ENCODE data around the gene SEZ6L.
"Not testable (repeated sequence)": the region's sequence is repeated elsewhere in the genome, so short reads cannot be mapped to it uniquely, and the experiment has no call there.

Gene SEZ6L

GRCh38 chr22:26401726-26402125 is 232.5 kb downstream of the SEZ6L start:
- Histone ChIP-seq H3K4me1 (ENCODE audit: control insufficient read depth, insufficient read depth, low read length, poor library complexity, severe bottlenecking) (no peaks in the 10 kb centered on the region), H3K9me3 (ENCODE audit: control insufficient read depth, low read length) (peaks cover 5% of the 10 kb centered on the region), H3K27ac (ENCODE audit: low read depth, low read length, severe bottlenecking) (no peak overlapping the region), H3K36me3 (ENCODE audit: control insufficient read depth, insufficient read depth, low read length) (no peaks in the 10 kb centered on the region), H3K4me3 (ENCODE audit: extremely low read depth, insufficient read depth, low read length, poor library complexity, severe bottlenecking) (no peak overlapping the region)
- 84 to 95% methylated on average over 4 to 5 of the region's 5 CpGs for WGBS, 2 experiments (ENCODE audit: insufficient coverage in 2 of 2)

GRCh38 chr22:26404851-26405421 is 235.7 kb downstream of the SEZ6L start:
- no peaks in the 10 kb centered on the region for H3K4me1 ChIP-seq (ENCODE audit: control insufficient read depth, insufficient read depth, low read length, poor library complexity, severe bottlenecking)
- peaks cover 5% of the 10 kb centered on the region for H3K9me3 ChIP-seq (ENCODE audit: control insufficient read depth, low read length)
- no peak overlapping the region for H3K27ac ChIP-seq (ENCODE audit: low read depth, low read length, severe bottlenecking)
- no peak overlapping the region for H3K4me3 ChIP-seq (ENCODE audit: extremely low read depth, insufficient read depth, low read length, poor library complexity, severe bottlenecking)
- WGBS, 2 experiments (ENCODE audit: insufficient coverage in 2 of 2): 40 to 48% methylated on average over 4 to 6 of the region's 6 CpGs
- no peaks in the 10 kb centered on the region for H3K36me3 ChIP-seq (ENCODE audit: control insufficient read depth, insufficient read depth, low read length)

- Histone ChIP-seq H3K9me3 (ENCODE audit: control insufficient read depth, low read length) (peaks cover 5% of the 10 kb centered on the region), H3K27ac (ENCODE audit: low read depth, low read length, severe bottlenecking) (no peak overlapping the region), H3K4me3 (ENCODE audit: extremely low read depth, insufficient read depth, low read length, poor library complexity, severe bottlenecking) (no peak overlapping the region), H3K4me1 (ENCODE audit: control insufficient read depth, insufficient read depth, low read length, poor library complexity, severe bottlenecking) (no peaks in the 10 kb centered on the region), H3K36me3 (ENCODE audit: control insufficient read depth, insufficient read depth, low read length) (no peaks in the 10 kb centered on the region)
- WGBS, 2 experiments (ENCODE audit: insufficient coverage in 2 of 2): 89 to 94% methylated on average over 2 to 4 of the region's 4 CpGs
Measured at GRCh38 chr22:26406118-26406517, 236.9 kb downstream of the SEZ6L start.

- not testable (repeated sequence) for H3K27ac ChIP-seq (ENCODE audit: low read depth, low read length, severe bottlenecking); H3K4me1 ChIP-seq (ENCODE audit: control insufficient read depth, insufficient read depth, low read length, poor library complexity, severe bottlenecking); H3K9me3 ChIP-seq (ENCODE audit: control insufficient read depth, low read length); H3K36me3 ChIP-seq (ENCODE audit: control insufficient read depth, insufficient read depth, low read length); H3K4me3 ChIP-seq (ENCODE audit: extremely low read depth, insufficient read depth, low read length, poor library complexity, severe bottlenecking)
- WGBS, 2 experiments (ENCODE audit: insufficient coverage in 2 of 2): 88 to 100% methylated on average over 5 to 6 of the region's 7 CpGs
Measured at GRCh38 chr22:26408562-26409220, 239.4 kb downstream of the SEZ6L start.

- Histone ChIP-seq H3K9me3 (ENCODE audit: control insufficient read depth, low read length) (peaks cover 5% of the 10 kb centered on the region), H3K4me3 (ENCODE audit: extremely low read depth, insufficient read depth, low read length, poor library complexity, severe bottlenecking) (no peak overlapping the region), H3K27ac (ENCODE audit: low read depth, low read length, severe bottlenecking) (no peak overlapping the region), H3K4me1 (ENCODE audit: control insufficient read depth, insufficient read depth, low read length, poor library complexity, severe bottlenecking) (no peaks in the 10 kb centered on the region), H3K36me3 (ENCODE audit: control insufficient read depth, insufficient read depth, low read length) (no peaks in the 10 kb centered on the region)
- WGBS, 2 experiments (ENCODE audit: insufficient coverage in 2 of 2): 49 to 81% methylated on average over 2 to 3 of the region's 5 CpGs
Measured at GRCh38 chr22:26409719-26410335, 240.6 kb downstream of the SEZ6L start.

GRCh38 chr22:26410386-26410785 is 241.1 kb downstream of the SEZ6L start:
- Histone ChIP-seq H3K9me3 (ENCODE audit: control insufficient read depth, low read length) (peaks cover 5% of the 10 kb centered on the region), H3K27ac (ENCODE audit: low read depth, low read length, severe bottlenecking) (no peak overlapping the region), H3K4me3 (ENCODE audit: extremely low read depth, insufficient read depth, low read length, poor library complexity, severe bottlenecking) (no peak overlapping the region), H3K36me3 (ENCODE audit: control insufficient read depth, insufficient read depth, low read length) (no peaks in the 10 kb centered on the region), H3K4me1 (ENCODE audit: control insufficient read depth, insufficient read depth, low read length, poor library complexity, severe bottlenecking) (no peaks in the 10 kb centered on the region)
- 78 to 93% methylated on average over 1 to 2 of the region's 5 CpGs for WGBS, 2 experiments (ENCODE audit: insufficient coverage in 2 of 2)

- Histone ChIP-seq H3K27ac (ENCODE audit: low read depth, low read length, severe bottlenecking) (no peak overlapping the region), H3K4me3 (ENCODE audit: extremely low read depth, insufficient read depth, low read length, poor library complexity, severe bottlenecking) (no peak overlapping the region), H3K4me1 (ENCODE audit: control insufficient read depth, insufficient read depth, low read length, poor library complexity, severe bottlenecking) (peaks cover 16% of the 10 kb centered on the region), H3K9me3 (ENCODE audit: control insufficient read depth, low read length) (no peaks in the 10 kb centered on the region), H3K36me3 (ENCODE audit: control insufficient read depth, insufficient read depth, low read length) (no peaks in the 10 kb centered on the region)
- 93% methylated on average over 3 to 4 of the region's 4 CpGs for WGBS, 2 experiments (ENCODE audit: insufficient coverage in 2 of 2)
Measured at GRCh38 chr22:26414347-26414746, 245.1 kb downstream of the SEZ6L start.

- no peaks in the 10 kb centered on the region for H3K9me3 ChIP-seq (ENCODE audit: control insufficient read depth, low read length)
- WGBS, 2 experiments (ENCODE audit: insufficient coverage in 2 of 2): 100% methylated on average over 1 of the region's 4 CpGs; no CpG with 5 or more reads in 1 of the 2 experiments
- no peak overlapping the region for H3K27ac ChIP-seq (ENCODE audit: low read depth, low read length, severe bottlenecking)
- H3K36me3 ChIP-seq (ENCODE audit: control insufficient read depth, insufficient read depth, low read length): no peaks in the 10 kb centered on the region
- no peak overlapping the region for H3K4me3 ChIP-seq (ENCODE audit: extremely low read depth, insufficient read depth, low read length, poor library complexity, severe bottlenecking)
- H3K4me1 ChIP-seq (ENCODE audit: control insufficient read depth, insufficient read depth, low read length, poor library complexity, severe bottlenecking): peaks cover 16% of the 10 kb centered on the region
Measured at GRCh38 chr22:26416256-26416655, 247.0 kb downstream of the SEZ6L start.

GRCh38 chr22:26416670-26417276 is 247.5 kb downstream of the SEZ6L start:
- 37 to 39% methylated on average over 8 to 9 of the region's 9 CpGs for WGBS, 2 experiments (ENCODE audit: insufficient coverage in 2 of 2)

GRCh38 chr22:26417406-26417805 is 248.1 kb downstream of the SEZ6L start:
- Histone ChIP-seq H3K27ac (ENCODE audit: low read depth, low read length, severe bottlenecking) (peak overlapping the region; percentile 60), H3K9me3 (ENCODE audit: control insufficient read depth, low read length) (no peaks in the 10 kb centered on the region), H3K4me1 (ENCODE audit: control insufficient read depth, insufficient read depth, low read length, poor library complexity, severe bottlenecking) (peaks cover 16% of the 10 kb centered on the region), H3K36me3 (ENCODE audit: control insufficient read depth, insufficient read depth, low read length) (no peaks in the 10 kb centered on the region), H3K4me3 (ENCODE audit: extremely low read depth, insufficient read depth, low read length, poor library complexity, severe bottlenecking) (no peak overlapping the region)
- 82% methylated on average over 1 of the region's 3 CpGs; no CpG with 5 or more reads in 1 of the 2 experiments for whole genome bisulfite sequencing, 2 experiments (ENCODE audit: insufficient coverage in 2 of 2)

More at GRCh38 chr22:26416670-26417276, 247.5 kb downstream of the SEZ6L start:
- H3K9me3 ChIP-seq (ENCODE audit: control insufficient read depth, low read length): no peaks in the 10 kb centered on the region
- no peaks in the 10 kb centered on the region for H3K36me3 ChIP-seq (ENCODE audit: control insufficient read depth, insufficient read depth, low read length)
- peaks cover 16% of the 10 kb centered on the region for H3K4me1 ChIP-seq (ENCODE audit: control insufficient read depth, insufficient read depth, low read length, poor library complexity, severe bottlenecking)
- no peak overlapping the region for H3K4me3 ChIP-seq (ENCODE audit: extremely low read depth, insufficient read depth, low read length, poor library complexity, severe bottlenecking)
- H3K27ac ChIP-seq (ENCODE audit: low read depth, low read length, severe bottlenecking): peak overlapping the region; percentile 60

Measured in mesodermal cell (in vitro differentiated cells).